Spleen (tissue), 11 donors: ENCODE data around the gene MUC2. TPM values are rescaled to one million over a fixed set of nuclear protein-coding genes. Genes with fewer than 3 reads are reported as not detected.

ENCODE experiments used
- DNase-seq: peaks from one replicate; pipeline ENCODE4 v3.0.0-alpha.2; 2020
- H3K27ac ChIP-seq, 8 donors: fragments of 200-600 bp; sonication (generic) in 7 of 8; 1 replicate in 4 of 8; 2 replicates in 4 of 8; pipeline versions ENCODE4 v1.5.0 to v1.8.0; 2016 to 2021; ENCODE audit warnings: inconsistent platforms in 4 of 8, mild to moderate bottlenecking in 4 of 8, moderate library complexity in 1 of 8
- H3K27me3 ChIP-seq, 7 donors: fragments of 200-600 bp; sonication (generic) in 6 of 7; replicated peaks in 1 of 7; 1 replicate in 4 of 7; 2 replicates in 3 of 7; pipeline versions ENCODE4 v1.5.0 to v1.8.0; 2016 to 2021; ENCODE audit warnings: inconsistent platforms in 3 of 7, mild to moderate bottlenecking in 1 of 7
- H3K36me3 ChIP-seq, 6 donors: fragments of 200-600 bp; sonication (generic) in 5 of 6; 1 replicate in 4 of 6; 2 replicates in 2 of 6; pipeline versions ENCODE4 v1.5.0 to v1.8.0; 2016 to 2021; ENCODE audit warnings: inconsistent platforms in 2 of 6
- H3K4me1 ChIP-seq, 6 donors: fragments of 200-600 bp; sonication (generic) in 5 of 6; 1 replicate in 3 of 6; 2 replicates in 3 of 6; pipeline versions ENCODE4 v1.5.0 to v1.8.0; 2016 to 2021; ENCODE audit warnings: inconsistent platforms in 3 of 6
- H3K4me3 ChIP-seq, 8 donors: fragments of 200-600 bp; sonication (generic) in 7 of 8; 1 replicate in 4 of 8; 2 replicates in 4 of 8; pipeline versions ENCODE4 v1.5.0 to v1.8.0; 2016 to 2021; ENCODE audit warnings: inconsistent platforms in 4 of 8, mild to moderate bottlenecking in 4 of 8, moderate library complexity in 2 of 8
- H3K9me3 ChIP-seq, 8 donors: fragments of 200-600 bp; sonication (generic) in 7 of 8; 1 replicate in 4 of 8; 2 replicates in 4 of 8; pipeline versions ENCODE4 v1.5.0 to v1.8.0; 2016 to 2021; ENCODE audit warnings: inconsistent platforms in 4 of 8
- POLR2A ChIP-seq, 3 donors: fragments of 450-650 bp; IDR thresholded peaks; one replicate each; pipeline ENCODE4 v1.5.1; 2017; ENCODE audit warnings: antibody characterized with exemption in 3 of 3, mild to moderate bottlenecking in 1 of 3
- POLR2AphosphoS5 ChIP-seq, 3 donors: sonication (generic); formaldehyde crosslinking; IDR thresholded peaks; one replicate each; pipeline ENCODE4 v1.5.1; 2017; ENCODE audit warnings: antibody characterized with exemption in 3 of 3
- WGBS, 5 donors: extraction: QIAGEN DNeasy Blood & Tissue Kit in 3 of 5; methylation state at CpG; one replicate each; pipeline versions ENCODE4 v1.1.5 to v1.1.7; 2013 to 2018; 5-methylcytosine and 5-hydroxymethylcytosine counted together
- intact Hi-C: fragments of 100-400 bp; cut with DNase I; formaldehyde crosslinking; loops from one replicate; pipeline ENCODE4 v1.15.0; 2023; ENCODE audit warnings: low total_unique reads
- polyA plus RNA-seq, 3 donors: library from polyadenylated mRNA; stranded (reverse); fragments of 200-250 nt; gene quantifications; one replicate each; pipeline ENCODE4 v1.2.1, GENCODE V29; 2013
- total RNA-seq, 7 donors: library from RNA; depleted of rRNA in 3 of 7; stranded (reverse); fragments of >200 nt in 3 of 7; fragmentation: NEBNext Ultra II Directional in 4 of 7; extraction: Animal tissue kit (Norgen Biotek cat#: 25700) in 4 of 7; gene quantifications; one replicate each; pipeline versions ENCODE4 v1.1.0 to v1.2.1, GENCODE V29; 2016 to 2021
- TF ChIP-seq, protein P1 (sequence below), 11 experiments: fragments of 200-600 bp in 7 of 11; fragments of 450-650 bp in 4 of 11; sonication (generic) in 4 of 11; IDR thresholded peaks in 8 of 11; conservative IDR thresholded peaks in 3 of 11; 1 replicate in 7 of 11; 2 replicates in 4 of 11; pipeline versions ENCODE4 v1.4.0 to v1.8.0; 2016 to 2021; ENCODE audit warnings: antibody characterized with exemption in 11 of 11, inconsistent platforms in 4 of 11, mild to moderate bottlenecking in 1 of 11
- donor health status: healthy with polysubstance abuse.
- donor health status: DM: no; HTN: no; CAD: no; lungs with moderate emphysema.
- donor health status: DM: no; HTN: no; CAD: no.
- donor health status: Bipolar disorder and iron deficiency.
- donor health status: healthy.
- donor health status: DM: no; HTN: no; CAD: no.
- donor health status: DM: yes; HTN: yes; CAD: no.

Gene MUC2
- total and polyA plus RNA-seq, 10 donors: 0.03 to 0.06 (median 0.03) TPM; not detected in 7

DNA sequence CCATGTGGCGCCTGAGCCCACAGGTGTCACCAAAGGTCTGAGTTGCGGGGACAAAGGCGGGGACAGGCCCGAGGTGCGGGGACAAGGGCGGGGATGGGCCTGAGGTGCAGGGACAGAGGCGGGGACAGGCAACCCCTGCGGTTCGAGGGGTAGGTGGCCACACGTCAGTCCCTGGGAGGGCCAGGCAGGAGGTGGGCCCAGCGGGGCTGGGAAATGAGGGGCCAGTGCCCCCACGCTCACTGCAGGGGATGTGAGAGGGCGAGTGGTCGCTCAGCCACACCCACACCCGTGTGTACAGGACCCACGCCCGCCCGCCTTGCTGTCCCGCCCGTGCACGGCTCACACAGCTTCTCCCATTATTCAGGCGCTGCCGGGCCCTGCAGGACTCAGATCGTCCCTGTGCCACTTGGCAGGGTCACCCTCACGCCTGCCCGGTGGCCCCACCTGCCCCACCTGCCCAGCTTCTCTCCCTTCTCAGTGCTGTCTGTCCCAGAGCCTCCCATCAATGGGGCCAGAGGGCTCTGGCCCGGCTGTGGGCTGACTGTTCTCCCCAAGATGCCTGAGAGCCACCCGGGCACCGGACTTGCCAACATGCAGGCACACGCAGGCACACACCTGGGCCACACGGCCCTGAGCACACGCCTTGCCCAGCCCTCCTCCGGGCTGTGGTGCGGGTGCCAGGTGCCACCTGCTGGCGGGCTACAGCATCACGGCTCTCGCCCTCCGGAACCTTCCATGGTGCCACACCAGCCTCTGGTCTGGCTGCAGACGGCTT is 23.9 kb upstream of the MUC2 start:
- 30 to 51% (median 47%) methylated on average over 28 to 39 of the region's 39 CpGs for WGBS, 5 donors
- peak overlapping the region in 1 of 8 donors; percentile 25 for H3K4me3 ChIP-seq
- TF ChIP-seq POLR2A (IDR thresholded peaks at IDR 0.05) (no peak), POLR2AphosphoS5 (IDR thresholded peaks at IDR 0.05) (peak; percentile 69 to 78 (median 76))
- TF ChIP-seq, protein P1, sequence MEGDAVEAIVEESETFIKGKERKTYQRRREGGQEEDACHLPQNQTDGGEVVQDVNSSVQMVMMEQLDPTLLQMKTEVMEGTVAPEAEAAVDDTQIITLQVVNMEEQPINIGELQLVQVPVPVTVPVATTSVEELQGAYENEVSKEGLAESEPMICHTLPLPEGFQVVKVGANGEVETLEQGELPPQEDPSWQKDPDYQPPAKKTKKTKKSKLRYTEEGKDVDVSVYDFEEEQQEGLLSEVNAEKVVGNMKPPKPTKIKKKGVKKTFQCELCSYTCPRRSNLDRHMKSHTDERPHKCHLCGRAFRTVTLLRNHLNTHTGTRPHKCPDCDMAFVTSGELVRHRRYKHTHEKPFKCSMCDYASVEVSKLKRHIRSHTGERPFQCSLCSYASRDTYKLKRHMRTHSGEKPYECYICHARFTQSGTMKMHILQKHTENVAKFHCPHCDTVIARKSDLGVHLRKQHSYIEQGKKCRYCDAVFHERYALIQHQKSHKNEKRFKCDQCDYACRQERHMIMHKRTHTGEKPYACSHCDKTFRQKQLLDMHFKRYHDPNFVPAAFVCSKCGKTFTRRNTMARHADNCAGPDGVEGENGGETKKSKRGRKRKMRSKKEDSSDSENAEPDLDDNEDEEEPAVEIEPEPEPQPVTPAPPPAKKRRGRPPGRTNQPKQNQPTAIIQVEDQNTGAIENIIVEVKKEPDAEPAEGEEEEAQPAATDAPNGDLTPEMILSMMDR (IDR thresholded peaks at IDR 0.05 in 8 of 11, conservative IDR thresholded peaks at IDR 0.05 in 3 of 11): peak; percentile 88 to 96 (median 92)
- peak; percentile 92 for DNase-seq
- H3K27me3 ChIP-seq: peaks cover 0 to 75% (median 0%) of the 10 kb centered on the region in 7 donors
- intact Hi-C loops: loop anchor here (10.0 kb wide), 1 partner anchor 206 kb away; the partner anchor contains the start of genes POLR2L and TSPAN4
- H3K4me1 ChIP-seq: peaks cover 0 to 73% (median 47%) of the 10 kb centered on the region in 6 donors
- H3K9me3 ChIP-seq: no peaks in the 10 kb centered on the region
- H3K36me3 ChIP-seq: no peaks in the 10 kb centered on the region
- H3K27ac ChIP-seq: peak overlapping the region in 1 of 8 donors; percentile 51

DNA sequence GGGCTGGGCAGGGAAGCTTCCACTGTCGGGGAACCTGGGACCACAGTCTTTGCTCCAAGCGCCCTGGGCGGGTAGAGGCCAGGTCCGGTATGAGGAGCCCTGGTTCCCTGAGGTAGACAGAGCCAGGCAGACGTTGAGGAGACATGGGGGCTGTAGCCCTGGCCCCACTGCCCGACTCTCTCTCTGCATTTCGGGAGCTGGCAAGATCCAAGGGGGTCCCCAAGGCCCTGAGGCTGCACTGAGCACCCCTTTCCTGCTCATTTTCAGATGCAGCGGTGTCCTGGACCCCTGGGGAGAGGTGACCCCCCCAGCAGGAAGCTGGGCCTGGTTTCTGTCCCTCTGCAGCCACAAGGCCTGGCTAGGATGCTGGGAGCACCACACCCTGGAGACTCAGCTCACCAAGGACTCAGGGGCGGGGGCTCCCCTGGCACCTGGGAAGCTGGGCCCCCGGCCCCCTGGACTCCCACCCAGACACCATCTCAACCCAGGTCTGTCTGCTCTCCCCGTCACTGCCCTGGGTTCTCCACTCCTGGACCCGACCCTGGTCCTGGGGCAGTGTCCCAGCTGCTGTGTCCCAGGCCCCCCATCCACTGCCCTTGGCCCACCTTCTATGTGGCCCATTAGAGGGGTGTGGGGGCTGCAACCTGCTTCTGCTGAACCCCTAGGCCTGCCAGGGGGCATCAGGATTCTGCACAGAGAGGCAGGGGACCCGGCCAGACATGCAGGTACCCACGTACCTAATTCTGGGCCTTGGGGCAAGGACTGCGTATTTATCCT is 23.1 kb upstream of the MUC2 start:
- DNase-seq: peak; percentile 64
- no peaks in the 10 kb centered on the region for H3K36me3 ChIP-seq
- TF ChIP-seq, protein P1 (IDR thresholded peaks at IDR 0.05 in 8 of 11, conservative IDR thresholded peaks at IDR 0.05 in 3 of 11): peak in 4 of 11 experiments; percentile 3 to 53 (median 22)
- TF ChIP-seq POLR2AphosphoS5 (IDR thresholded peaks at IDR 0.05) (no peak), POLR2A (IDR thresholded peaks at IDR 0.05) (no peak)
- WGBS, 5 donors: 59 to 90% (median 64%) methylated on average over 6 to 15 of the region's 15 CpGs
- H3K9me3 ChIP-seq: no peaks in the 10 kb centered on the region
- peaks cover 0 to 73% (median 47%) of the 10 kb centered on the region in 6 donors for H3K4me1 ChIP-seq
- H3K4me3 ChIP-seq: peak overlapping the region in 1 of 8 donors; percentile 25
- no peak overlapping the region for H3K27ac ChIP-seq
- intact Hi-C loops: loop anchor here (10.0 kb wide), 1 partner anchor 207 kb away; the partner anchor contains the start of genes POLR2L and TSPAN4
- H3K27me3 ChIP-seq: peaks cover 0 to 81% (median 0%) of the 10 kb centered on the region in 7 donors

DNA sequence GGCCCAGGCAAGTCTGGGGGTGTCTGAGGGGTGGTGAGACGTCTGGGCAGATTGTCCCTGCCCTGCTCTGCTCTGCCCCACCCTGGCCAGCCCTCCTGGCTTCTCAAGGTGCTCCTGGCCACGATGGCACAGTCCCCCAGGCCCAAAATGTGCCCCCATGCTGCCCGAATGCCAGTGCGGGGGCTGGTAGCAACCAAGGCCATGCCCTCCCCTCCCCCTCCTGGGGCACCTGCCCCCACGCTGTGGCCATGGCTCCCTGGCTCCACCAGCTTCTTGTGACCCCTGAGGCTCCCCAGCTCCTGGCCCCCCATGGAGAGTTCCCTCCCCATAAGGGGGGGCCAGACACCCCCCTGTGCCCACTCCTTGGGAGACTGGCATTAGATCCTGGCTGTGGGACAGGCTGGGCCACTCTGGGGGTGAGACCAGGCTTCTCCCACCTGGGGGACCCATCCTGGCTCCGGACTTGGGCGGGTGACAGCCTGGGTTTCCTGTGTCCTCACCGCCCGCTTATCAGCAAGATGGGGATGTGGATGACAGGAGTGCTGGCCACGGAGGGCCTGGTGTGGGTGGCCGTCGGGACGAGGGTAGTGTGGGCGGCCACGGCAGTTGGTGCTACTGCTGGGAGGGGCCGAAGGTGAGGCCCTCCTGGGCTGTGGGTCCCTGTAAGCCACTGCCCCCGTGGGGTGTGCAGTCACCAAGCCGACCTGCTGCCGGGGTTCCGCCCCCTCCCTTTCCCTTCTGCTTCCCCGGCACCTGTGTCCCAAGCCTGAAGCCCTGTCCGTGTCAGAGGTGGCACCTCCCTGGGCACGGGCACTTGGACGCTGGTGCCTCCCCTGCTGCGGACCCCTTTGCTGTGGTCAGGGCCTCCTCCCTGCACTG is 22.3 kb upstream of the MUC2 start:
- Histone ChIP-seq H3K27ac (no peak overlapping the region), H3K36me3 (no peaks in the 10 kb centered on the region), H3K4me1 (peaks cover 0 to 71% (median 47%) of the 10 kb centered on the region in 6 donors), H3K9me3 (no peaks in the 10 kb centered on the region), H3K4me3 (no peak overlapping the region), H3K27me3 (peaks cover 0 to 81% (median 0%) of the 10 kb centered on the region in 7 donors)
- intact Hi-C loops: loop anchor here (10.0 kb wide), 1 partner anchor 208 kb away; the partner anchor contains the start of genes POLR2L and TSPAN4
- TF ChIP-seq POLR2AphosphoS5 (IDR thresholded peaks at IDR 0.05): no peak
- TF ChIP-seq, protein P1 (IDR thresholded peaks at IDR 0.05 in 8 of 11, conservative IDR thresholded peaks at IDR 0.05 in 3 of 11): no peak
- TF ChIP-seq POLR2A (IDR thresholded peaks at IDR 0.05): no peak
- DNase-seq: peak; percentile 71
- WGBS, 5 donors: 52 to 86% (median 78%) methylated on average over 12 to 25 of the region's 25 CpGs
